SK-N-SH (cell line): Measurements from ENCODE around the gene CACNA1A. TPM values are rescaled to one million over a fixed set of nuclear protein-coding genes. Genes with fewer than 3 reads are reported as not detected.
A peak's percentile ranks its signal among the peaks of the same experiment; 100 is the strongest.

Experiments
- CTCF ChIA-PET: fragments of 300-600, 350-600 bp; formaldehyde crosslinking; extraction: SDS; loops from one replicate; lab custom pipeline; 2021; lab: Yijun Ruan, JAX
- POLR2A ChIA-PET: fragments of 350-600 bp; sonication (Branson Sonifier 250); formaldehyde crosslinking; extraction: SDS; loops from one replicate; lab custom pipeline; 2020; ENCODE audit warnings: antibody characterized with exemption, inconsistent platforms; lab: Yijun Ruan, JAX
- DNase-seq: peaks from one replicate; pipeline ENCODE4 v3.0.0; 2012
- H2AFZ ChIP-seq: fragments of 200-600 bp; sonication (generic); 2 replicates; pipeline ENCODE4 v1.8.1; 2016; ENCODE audit warnings: antibody characterized with exemption, mild to moderate bottlenecking, low read depth
- H3F3A ChIP-seq: fragments of 200-600 bp; sonication (generic); replicated peaks from 2 replicates; pipeline ENCODE3; 2016; ENCODE audit warnings: antibody characterized with exemption, mild to moderate bottlenecking; ENCODE audit not compliant: insufficient read depth
- H3K27ac ChIP-seq, 2 experiments: fragments of 200-500 bp in 1 of 2; fragments of 200-600 bp in 1 of 2; sonication (Bioruptor generic) in 1 of 2; sonication (generic), shearing (Covaris generic) in 1 of 2; 2 replicates each; pipeline versions ENCODE4 v1.5.1 to v1.6.1; 2014 to 2016; ENCODE audit warnings: low read depth in 2 of 2, inconsistent platforms in 1 of 2, low read length in 1 of 2, mild to moderate bottlenecking in 1 of 2, mixed read lengths in 1 of 2
- H3K27me3 ChIP-seq: fragments of 200-600 bp; sonication (generic), shearing (Covaris generic); 2 replicates; pipeline ENCODE4 v1.6.1; 2016; ENCODE audit warnings: mixed run types; ENCODE audit not compliant: insufficient read depth
- H3K36me3 ChIP-seq, 2 experiments: fragments of 200-500 bp in 1 of 2; fragments of 200-600 bp in 1 of 2; sonication (Bioruptor generic) in 1 of 2; sonication (generic) in 1 of 2; replicated peaks in 1 of 2; 2 replicates each; pipeline versions ENCODE3 to v1.5.1; 2014 to 2016; ENCODE audit warnings: low read length in 1 of 2, mild to moderate bottlenecking in 1 of 2; ENCODE audit not compliant: insufficient read depth in 2 of 2, control insufficient read depth in 1 of 2
- H3K4me1 ChIP-seq, 2 experiments: fragments of 200-500 bp in 1 of 2; fragments of 200-600 bp in 1 of 2; sonication (Bioruptor generic) in 1 of 2; sonication (generic), shearing (Covaris generic) in 1 of 2; 2 replicates each; pipeline versions ENCODE4 v1.5.1 to v1.6.1; 2014 to 2016; ENCODE audit warnings: low read depth in 1 of 2, low read length in 1 of 2, mixed run types in 1 of 2; ENCODE audit not compliant: insufficient read depth in 2 of 2, control insufficient read depth in 1 of 2
- H3K4me2 ChIP-seq: fragments of 200-600 bp; sonication (generic), shearing (Covaris generic); 2 replicates; pipeline ENCODE4 v1.6.1; 2017; ENCODE audit warnings: mixed run types
- H3K4me3 ChIP-seq, 2 experiments: fragments of 200-500 bp in 1 of 2; fragments of 200-600 bp in 1 of 2; sonication (Bioruptor generic) in 1 of 2; sonication (generic), shearing (Covaris generic) in 1 of 2; 2 replicates each; pipeline versions ENCODE4 v1.5.1 to v1.8.1; 2014 to 2016; ENCODE audit warnings: low read depth in 2 of 2, inconsistent platforms in 1 of 2, low read length in 1 of 2, mild to moderate bottlenecking in 1 of 2, mixed read lengths in 1 of 2, moderate library complexity in 1 of 2
- H3K79me2 ChIP-seq: fragments of 200-600 bp; sonication (generic); 2 replicates; pipeline ENCODE4 v1.8.1; 2017; ENCODE audit warnings: mild to moderate bottlenecking; ENCODE audit not compliant: insufficient read depth
- H3K9ac ChIP-seq: fragments of 200-600 bp; sonication (generic); 2 replicates; pipeline ENCODE4 v1.6.1; 2017; ENCODE audit warnings: mixed run types
- H3K9me2 ChIP-seq: fragments of 200-600 bp; sonication (generic); 2 replicates; pipeline ENCODE4 v1.6.1; 2017; ENCODE audit warnings: mixed run types
- H3K9me3 ChIP-seq: fragments of 200-600 bp; sonication (generic); 2 replicates; pipeline ENCODE4 v1.6.1; 2017; ENCODE audit warnings: mixed run types, mild to moderate bottlenecking, moderate library complexity
- H4K20me1 ChIP-seq: fragments of 200-600 bp; sonication (generic); 2 replicates; pipeline ENCODE4 v1.6.1; 2017; ENCODE audit warnings: mild to moderate bottlenecking, mixed run types; ENCODE audit not compliant: insufficient read depth
- ELF1 ChIP-seq: IDR thresholded peaks from 2 replicates; pipeline ENCODE4 v1.4.0; 2012
- EZH2phosphoT487 ChIP-seq: fragments of 200-600 bp; sonication (generic); IDR thresholded peaks from 2 replicates; pipeline ENCODE4 v1.6.1; 2017; ENCODE audit warnings: low read depth, mixed run types, mild to moderate bottlenecking, antibody characterized with exemption, moderate library complexity, borderline replicate concordance
- FOSL2 ChIP-seq: IDR thresholded peaks from 2 replicates; pipeline ENCODE4 v1.4.0; 2012; ENCODE audit warnings: low read depth, mild to moderate bottlenecking, moderate library complexity, borderline replicate concordance
- POLR2AphosphoS5 ChIP-seq: IDR thresholded peaks from 2 replicates; pipeline ENCODE4 v1.6.1; 2012; ENCODE audit warnings: low read depth, low read length
- REST ChIP-seq: IDR thresholded peaks from 2 replicates; pipeline ENCODE4 v1.6.1; 2012; ENCODE audit warnings: mild to moderate bottlenecking, low read depth, low read length, moderate library complexity
- TCF12 ChIP-seq: IDR thresholded peaks from 2 replicates; pipeline ENCODE4 v1.4.0; 2012
- TEAD4 ChIP-seq: IDR thresholded peaks from 2 replicates; pipeline ENCODE4 v1.4.0; 2012; ENCODE audit warnings: mild to moderate bottlenecking, borderline replicate concordance; ENCODE audit not compliant: insufficient read depth
- WGBS: methylation state at CpG from one replicate; pipeline ENCODE4 v1.1.6; 2017; ENCODE audit warnings: low lambda C conversion rate; 5-methylcytosine and 5-hydroxymethylcytosine counted together
- polyA plus RNA-seq, 3 experiments: library from polyadenylated mRNA; depleted of rRNA; stranded (reverse); fragments of >200 nt; gene quantifications; 2 replicates each; pipeline ENCODE4 v1.2.3, GENCODE V29; 2012

CACNA1A gene
- polyA plus RNA-seq, 1 of the 3 experiments (the other 2 are of a cell fraction) = 1.3 TPM

GRCh38 chr19:13447978-13448377 is 58.3 kb downstream of the CACNA1A start (continued):
- TF ChIP-seq TEAD4 = no peak

GRCh38 chr19:13441810-13442512 is 64.3 kb downstream of the CACNA1A start:
- TF ChIP-seq FOSL2 = no peak
- peak; percentile 99 for TF ChIP-seq REST
- TF ChIP-seq EZH2phosphoT487 = no peak
- TF ChIP-seq TCF12 = no peak
- no peak for TF ChIP-seq POLR2AphosphoS5
- 9% methylated on average over 6 of the region's 10 CpGs for WGBS
- H3K9me3 ChIP-seq = no peaks in the 10 kb centered on the region
- H3K79me2 ChIP-seq = no peaks in the 10 kb centered on the region
- H3K9me2 ChIP-seq = no peaks in the 10 kb centered on the region
- H3F3A ChIP-seq = no peaks in the 10 kb centered on the region
- no peak for DNase-seq
- POLR2A ChIA-PET = no interaction called here
- no peak overlapping the region for H3K27ac ChIP-seq
- H3K36me3 ChIP-seq = no peaks in the 10 kb centered on the region
- 0 out of 2 replicates have a peak, but pooled peaks cover 2% of the 10 kb centered on the region for H4K20me1 ChIP-seq
- H3K9ac ChIP-seq = no peak overlapping the region
- H3K4me3 ChIP-seq = no peak overlapping the region
- H2AFZ ChIP-seq = no peak overlapping the region
- peaks cover 7% of the 10 kb centered on the region; the same call in 1 of the 2 replicates for H3K27me3 ChIP-seq
- no peaks in the 10 kb centered on the region for H3K4me1 ChIP-seq
- no peak overlapping the region for H3K4me2 ChIP-seq
- CTCF ChIA-PET = interaction anchor here (0.7 kb wide), 1 partner anchor 13 kb away, joined by 4 read pairs; no protein-coding TSS in a partner anchor

- no peak for DNase-seq
- no peaks in the 10 kb centered on the region; the same call in 1 of the 2 replicates for H3K27me3 ChIP-seq
- TF ChIP-seq ELF1 = no peak
- 0 out of 2 replicates have a peak, but pooled peaks cover 2% of the 10 kb centered on the region for H4K20me1 ChIP-seq
- H3K4me1 ChIP-seq = no peaks in the 10 kb centered on the region
- CTCF ChIA-PET = interaction anchor here (1.3 to 1.6 kb wide), 2 partner anchors 10 to 160 kb away, joined by 4 read pairs; no protein-coding TSS in a partner anchor
- H3K4me3 ChIP-seq = no peak overlapping the region
- H3F3A ChIP-seq = no peaks in the 10 kb centered on the region
- no peaks in the 10 kb centered on the region for H3K9me3 ChIP-seq
- H2AFZ ChIP-seq = no peak overlapping the region
- H3K79me2 ChIP-seq = no peaks in the 10 kb centered on the region
- 0% methylated on average over 5 of the region's 6 CpGs for WGBS
- H3K27ac ChIP-seq = no peak overlapping the region
- no peaks in the 10 kb centered on the region for H3K9me2 ChIP-seq
- H3K4me2 ChIP-seq = no peak overlapping the region
- no peaks in the 10 kb centered on the region for H3K36me3 ChIP-seq
- POLR2A ChIA-PET = no interaction called here
- no peak overlapping the region for H3K9ac ChIP-seq
Observed at GRCh38 chr19:13437919-13438618, 68.2 kb downstream of the CACNA1A start.
